HG03432 (cell line): ENCODE data around the gene EXOSC3.
"Not testable (repeated sequence)": the region's sequence is repeated elsewhere in the genome, so short reads cannot be mapped to it uniquely, and the experiment has no call there.

ENCODE experiments used
- ATAC-seq: cut with Tn5 transposase; IDR thresholded peaks from one replicate; pipeline ENCODE4 v1.9.1; 2021; ENCODE audit warnings: mild to moderate bottlenecking, moderate library complexity; ENCODE audit not compliant: unreplicated experiment

The EXOSC3 gene

DNA sequence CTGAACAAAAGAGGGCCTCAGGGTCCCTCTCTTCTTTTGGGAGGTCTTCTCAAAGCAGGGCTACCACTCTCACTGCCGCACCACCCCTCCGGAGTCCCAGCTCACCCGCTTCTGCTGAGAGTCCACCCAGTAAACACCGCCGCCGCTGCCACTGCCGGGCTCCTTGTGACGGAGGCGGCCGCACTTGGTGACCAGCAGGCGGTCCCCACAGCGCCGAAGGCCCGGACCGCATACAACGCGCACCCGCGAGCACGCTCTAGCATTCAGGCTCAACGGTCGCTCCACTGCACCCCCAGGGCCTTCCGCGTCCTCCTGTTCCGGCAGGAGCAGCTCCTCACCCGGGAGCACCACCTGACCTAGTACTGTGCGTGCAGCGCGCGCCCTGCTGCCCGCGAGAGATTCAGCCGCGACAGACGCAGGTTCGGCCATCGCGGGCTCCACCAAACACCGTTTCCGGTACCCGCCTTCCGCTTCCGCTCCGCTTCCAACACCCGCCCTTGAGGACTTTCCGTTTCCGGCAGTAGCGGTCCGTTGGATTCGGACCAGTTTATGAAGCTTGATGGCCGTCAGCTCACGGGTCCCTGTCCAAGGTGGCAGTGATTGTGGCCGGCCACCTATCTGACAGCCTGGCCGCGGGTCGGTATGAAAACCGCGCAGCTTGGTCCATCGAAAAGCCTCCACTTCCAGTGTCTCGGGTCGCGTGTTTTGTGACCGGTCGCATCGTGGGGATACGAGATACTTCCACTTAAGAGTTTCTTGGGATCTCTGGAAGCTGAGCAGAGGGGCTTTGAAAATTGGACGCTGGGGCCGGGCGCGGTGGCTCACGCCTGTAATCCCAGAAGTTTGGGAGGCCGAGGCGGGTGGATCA lies at the start of gene EXOSC3:
Gene EXOSC3 (minus strand): TSS at position 449 of the 868 bp plus-strand sequence. CDS start 20 bp downstream, at position 429.
- ATAC-seq: peak; percentile 96

DNA sequence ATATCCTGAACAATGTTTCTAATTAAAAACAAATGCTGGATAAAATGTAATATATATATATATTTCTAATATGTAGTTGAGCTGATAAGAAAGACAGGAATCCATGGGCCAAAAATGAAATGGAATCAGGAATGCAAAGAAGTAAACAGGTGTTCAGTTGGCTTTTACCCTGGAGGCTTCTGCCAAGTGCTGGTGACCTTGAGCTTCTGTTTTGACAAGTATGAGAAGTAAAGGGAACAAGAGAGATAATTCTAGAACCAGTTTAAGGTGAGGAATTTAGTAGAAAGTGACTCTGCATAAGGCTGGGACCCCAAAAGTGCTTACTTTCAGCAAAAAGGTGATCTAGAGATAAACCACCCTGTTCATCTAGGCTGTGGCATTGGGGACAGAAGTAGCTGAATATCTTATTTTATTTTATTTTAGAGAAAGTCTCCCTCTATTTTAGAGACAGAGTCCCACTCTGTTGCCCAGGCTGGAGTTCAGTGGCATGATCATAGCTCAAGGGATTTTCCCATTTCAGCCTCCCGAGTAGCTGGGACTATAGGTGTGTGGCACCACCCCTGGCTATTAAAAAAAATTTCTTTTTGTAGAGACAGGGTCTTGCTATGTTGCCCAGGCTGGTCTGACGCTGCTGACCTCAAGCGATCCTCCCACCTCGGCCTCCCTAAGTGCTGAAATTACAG lies 42.8 kb upstream of the EXOSC3 start:
- no peak for ATAC-seq

DNA sequence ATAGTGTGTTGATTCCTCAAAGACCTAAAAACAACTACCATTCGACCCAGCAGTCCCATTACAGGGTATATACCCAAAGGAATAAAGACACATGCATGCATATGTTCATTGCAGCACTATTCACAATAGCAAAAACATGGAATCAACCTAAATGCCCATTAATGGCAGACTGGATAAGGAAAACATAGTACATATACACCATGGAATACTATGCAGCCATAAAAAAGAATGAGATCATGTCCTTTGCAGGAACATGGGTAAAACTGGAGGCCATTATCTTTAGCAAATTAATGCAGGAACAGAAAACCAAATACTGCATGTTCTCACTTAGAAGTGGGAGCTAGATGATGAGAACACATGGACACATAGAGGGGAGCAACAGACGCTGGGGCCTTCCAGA lies 40.3 kb upstream of the EXOSC3 start:
- not testable (repeated sequence) for ATAC-seq

DNA sequence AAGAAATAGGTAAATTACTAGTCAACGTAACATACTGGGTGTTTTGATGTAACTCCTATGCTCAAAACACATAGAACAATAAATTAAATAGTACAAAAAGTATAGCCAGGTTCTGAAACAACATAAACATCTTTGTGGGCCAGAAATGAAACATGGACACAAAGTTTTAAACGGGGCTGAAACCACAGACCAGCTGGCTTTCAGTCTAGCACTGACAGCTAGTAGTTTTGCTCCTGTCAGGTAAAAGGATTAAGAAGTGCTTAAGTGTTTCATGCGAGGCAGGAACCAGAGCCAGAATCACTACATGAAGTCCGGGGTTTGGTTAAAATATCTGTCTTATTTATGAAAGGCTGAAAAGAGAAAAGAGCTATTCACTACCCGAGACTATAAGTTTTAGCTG lies 35.3 kb upstream of the EXOSC3 start:
- ATAC-seq: no peak

- no peak for ATAC-seq
Observed at GRCh38 chr9:37818849-37819248, 34.0 kb upstream of the EXOSC3 start.

DNA sequence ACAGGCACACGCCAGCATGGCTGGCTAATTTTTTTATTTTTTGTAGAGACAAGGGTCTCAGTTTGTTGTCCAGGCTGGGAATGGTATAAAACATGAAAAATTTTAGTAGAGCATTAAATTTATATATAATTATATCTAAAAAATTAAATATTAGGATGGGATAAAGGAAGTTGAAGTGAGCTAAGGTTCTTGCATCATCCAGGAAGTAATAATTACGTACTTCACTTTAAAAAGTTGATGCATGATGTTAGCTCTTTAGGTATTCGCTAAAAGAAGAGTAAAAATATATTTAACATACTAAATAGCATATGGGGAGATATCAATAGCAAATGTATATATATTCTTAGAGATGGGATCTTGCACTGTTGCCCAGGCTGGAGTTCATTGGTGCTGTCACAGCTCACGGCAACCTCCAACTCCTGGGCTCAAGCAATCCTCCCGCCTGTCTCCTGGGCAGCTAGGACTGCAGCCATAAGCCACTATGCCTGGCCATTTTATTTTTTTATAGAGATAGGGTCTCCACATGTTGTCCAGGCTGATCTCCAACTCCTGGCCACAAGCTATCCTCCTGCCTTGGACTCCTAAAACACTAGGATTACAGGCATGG lies 28.0 kb upstream of the EXOSC3 start:
- no peak for ATAC-seq

- no peak for ATAC-seq
Observed at GRCh38 chr9:37811906-37812476, 27.1 kb upstream of the EXOSC3 start.

DNA sequence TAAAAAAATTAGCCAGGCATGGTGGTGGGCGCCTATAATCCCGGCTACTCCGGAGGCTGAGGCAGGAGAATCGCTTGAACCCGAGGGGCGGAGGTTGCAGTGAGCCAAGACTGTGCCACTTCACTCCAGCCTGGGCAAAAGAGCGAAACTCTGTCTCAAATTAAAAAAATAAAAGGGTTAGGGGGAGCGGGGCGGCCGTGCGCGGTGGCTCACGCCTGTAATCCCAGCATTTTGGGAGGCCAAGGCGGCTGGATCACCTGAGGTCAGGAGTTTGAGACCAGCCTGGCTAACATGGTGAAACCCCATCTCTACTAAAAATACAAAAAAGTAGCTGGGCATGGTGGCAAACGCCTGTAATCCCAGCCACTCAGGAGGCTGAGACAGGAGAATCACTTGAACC lies 24.8 kb upstream of the EXOSC3 start:
- not testable (repeated sequence) for ATAC-seq

GRCh38 chr9:37806271-37806670 lies 21.4 kb upstream of the EXOSC3 start:
- no peak for ATAC-seq

GRCh38 chr9:37801959-37802711 lies 17.3 kb upstream of the EXOSC3 start:
- ATAC-seq: no peak

GRCh38 chr9:37801287-37801850 lies 16.5 kb upstream of the EXOSC3 start:
- peak; percentile 43 for ATAC-seq

DNA sequence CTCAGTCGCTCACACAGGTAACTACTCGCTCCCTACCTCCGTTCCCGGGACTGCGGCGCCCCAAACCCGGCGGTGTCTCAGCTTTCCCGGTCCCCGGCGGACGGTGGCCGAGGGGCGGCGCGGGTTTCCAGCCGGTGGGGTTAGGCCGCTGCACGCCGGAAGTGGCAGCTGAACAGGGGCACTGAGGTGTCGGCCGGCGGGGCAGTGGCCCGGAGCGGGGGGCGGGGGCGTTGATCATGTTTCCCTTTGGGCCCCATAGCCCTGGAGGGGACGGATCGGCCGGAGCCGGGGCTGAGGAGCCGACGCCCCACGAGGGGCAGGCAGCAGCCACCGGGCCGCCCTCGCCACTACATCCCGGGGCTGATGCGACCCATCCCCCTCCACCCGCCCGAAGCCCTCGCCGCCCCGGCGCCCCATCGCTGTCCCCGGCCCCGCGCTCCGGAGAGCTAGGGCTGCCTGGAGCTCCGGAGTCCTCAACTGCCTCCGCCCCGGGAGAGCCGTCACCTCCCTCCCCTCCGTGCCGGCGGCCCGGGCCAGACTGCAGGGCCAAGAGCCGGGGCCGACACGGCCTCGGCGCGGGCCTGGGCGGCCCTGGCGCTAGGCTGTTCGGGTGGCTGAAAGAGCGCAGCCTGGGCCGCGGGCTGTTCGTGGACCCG lies 15.9 kb upstream of the EXOSC3 start, which contains the start of gene DCAF10:
Gene DCAF10 (plus strand): TSS at position 167 of the 656 bp plus-strand sequence. CDS start 70 bp downstream, at position 237.
- peak; percentile 85 for ATAC-seq

DNA sequence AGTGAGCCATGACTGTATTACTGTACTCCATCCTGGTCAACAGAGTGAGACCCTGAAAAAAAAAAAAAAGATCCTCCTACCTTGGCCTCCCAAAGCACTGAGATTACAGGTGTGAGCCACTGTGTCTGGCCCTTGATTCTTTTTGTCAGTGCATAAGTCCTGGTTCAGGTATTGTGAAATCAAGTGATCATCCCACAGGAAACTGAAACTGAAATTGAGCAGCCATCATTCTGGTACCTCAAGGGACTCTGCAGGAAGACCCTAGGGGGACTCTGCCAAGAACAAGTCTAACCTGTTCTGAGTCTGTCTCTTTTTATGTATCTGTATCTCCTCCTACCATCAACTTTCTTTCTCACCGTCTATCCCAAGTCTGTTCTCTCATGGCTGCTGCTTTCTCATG lies 13.8 kb upstream of the EXOSC3 start:
- no peak for ATAC-seq

- no peak for ATAC-seq
Observed at GRCh38 chr9:37796232-37796631, 11.4 kb upstream of the EXOSC3 start.

GRCh38 chr9:37792122-37792521 lies 7.3 kb upstream of the EXOSC3 start:
- ATAC-seq: no peak

DNA sequence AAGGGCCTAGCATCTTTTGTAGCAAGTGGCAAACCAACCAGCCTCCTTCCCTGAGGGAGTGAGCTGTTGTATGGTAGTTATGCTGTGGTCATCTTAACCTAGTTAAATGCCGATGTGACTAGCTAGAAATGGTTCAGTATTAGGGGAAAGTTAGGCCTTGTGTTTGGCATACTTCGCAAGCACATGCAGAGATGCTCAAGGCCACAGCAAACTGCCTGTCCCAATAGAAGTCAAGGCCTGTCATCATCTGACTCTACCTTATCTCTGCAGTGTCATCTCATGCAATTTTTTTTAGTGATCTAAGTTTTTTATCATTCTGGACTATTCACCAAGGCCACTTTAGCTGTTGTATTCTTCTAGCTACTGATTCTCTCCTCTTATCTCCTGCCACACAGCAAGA lies 5.2 kb upstream of the EXOSC3 start:
- ATAC-seq: no peak

DNA sequence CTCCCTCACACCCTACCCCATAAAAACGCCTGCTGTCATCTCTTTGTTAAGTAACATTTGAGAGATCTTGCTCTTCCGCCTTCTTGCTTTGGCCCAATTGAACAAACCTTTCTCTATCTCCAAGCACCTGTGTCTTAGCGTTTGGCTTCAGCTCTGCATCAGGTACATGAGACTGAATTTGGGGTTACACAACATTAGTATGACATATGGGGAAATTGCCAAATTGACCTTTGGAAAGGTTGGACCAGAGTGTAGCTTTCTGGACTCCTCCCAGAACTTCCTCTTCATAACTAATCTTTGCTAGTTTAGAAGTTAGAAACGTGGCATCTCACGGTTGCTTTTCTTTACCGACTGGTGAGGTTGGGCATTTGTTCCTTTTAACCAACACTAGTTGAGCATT lies 3.5 kb upstream of the EXOSC3 start:
- ATAC-seq: no peak

GRCh38 chr9:37787059-37787458 lies 2.2 kb upstream of the EXOSC3 start:
- no peak for ATAC-seq

DNA sequence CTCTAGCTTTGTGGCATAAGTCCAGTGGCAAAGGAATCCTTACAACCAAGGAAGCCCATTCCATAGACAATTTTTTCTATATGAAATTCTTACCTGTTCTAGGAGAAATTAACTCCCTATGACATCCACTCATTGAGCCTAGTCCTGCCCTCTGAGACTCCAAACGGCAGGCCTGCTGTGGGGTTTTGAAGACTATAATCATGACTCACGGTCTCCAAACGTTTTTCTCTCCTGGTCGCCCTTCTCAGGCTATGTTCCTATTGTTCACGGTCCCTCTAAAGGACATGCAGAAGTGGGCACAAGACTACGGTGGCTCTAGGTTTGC lies 611 bp downstream of the EXOSC3 start:
- ATAC-seq: no peak

GRCh38 chr9:37778534-37778933 lies 6.3 kb downstream of the EXOSC3 start:
- no peak for ATAC-seq
